ENCODE data around the gene RAET1L.
"Not testable (repeated sequence)": the region's sequence is repeated elsewhere in the genome, so short reads cannot be mapped to it uniquely, and the experiment has no call there.

The RAET1L gene

GRCh38 chr6:150024021-150024420, 1.3 kb downstream of the RAET1L start:
- DNase-seq; intact Hi-C loops (cut with DNase I): not testable (repeated sequence)

DNA sequence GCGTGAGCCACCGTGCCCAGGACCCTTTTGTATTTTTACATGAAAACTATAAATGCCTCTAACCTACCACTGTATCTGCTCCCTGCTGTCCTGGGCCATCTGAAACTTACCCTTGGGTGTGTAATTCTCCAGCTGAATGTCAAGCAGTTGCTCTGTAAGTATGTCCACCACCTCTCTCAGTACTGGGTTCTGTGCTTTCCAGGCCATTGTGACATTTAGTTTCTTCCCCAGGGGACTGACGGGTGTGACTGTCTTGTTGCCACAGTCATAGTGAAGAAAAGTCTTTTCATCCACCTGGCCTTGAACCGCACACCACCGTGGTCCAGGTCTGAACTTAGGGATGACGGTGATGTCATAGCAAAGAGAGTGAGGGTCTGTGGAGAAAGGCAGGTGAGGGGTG, 3.5 kb downstream of the RAET1L start:
- intact Hi-C loops (cut with DNase I); DNase-seq: not testable (repeated sequence)

- intact Hi-C loops (cut with DNase I) = loop anchor here (10.0 kb wide), 1 partner anchor 184 kb away; no protein-coding TSS in a partner anchor
Measured at GRCh38 chr6:150018846-150019580, 6.3 kb downstream of the RAET1L start.

DNA sequence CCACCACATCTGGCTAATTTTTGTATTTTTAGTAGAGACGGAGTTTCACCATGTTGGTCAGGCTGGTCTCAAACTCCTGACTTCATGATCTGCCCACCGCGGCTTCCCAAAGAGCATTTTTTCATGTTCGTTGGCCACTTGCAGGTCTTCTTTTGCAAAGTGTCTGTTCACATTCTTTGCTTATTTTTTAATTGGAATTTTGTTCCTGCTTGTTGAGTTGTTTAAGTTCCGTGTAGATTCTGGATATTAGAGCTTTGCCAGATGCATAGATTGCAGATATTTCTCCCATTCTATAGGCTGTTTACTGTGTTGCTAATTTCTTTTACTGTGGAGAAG, 8.2 kb downstream of the RAET1L start:
- not testable (repeated sequence) for DNase-seq
- intact Hi-C loops (cut with DNase I) = loop anchor here (2.0 to 10.0 kb wide), 2 partner anchors 82 to 182 kb away; no protein-coding TSS in a partner anchor

More at GRCh38 chr6:150018846-150019580, 6.3 kb downstream of the RAET1L start:
- peak in 1 of 42 donors; percentile 13 for DNase-seq

GRCh38 chr6:150016324-150017185, 8.8 kb downstream of the RAET1L start:
- peak; percentile 32 to 91 (median 75) for DNase-seq
- intact Hi-C loops (cut with DNase I) = loop anchor here (2.0 to 10.0 kb wide), 2 partner anchors 82 to 182 kb away; no protein-coding TSS in a partner anchor

- not testable (repeated sequence) for DNase-seq
- intact Hi-C loops (cut with DNase I) = loop anchor here (2.0 to 10.0 kb wide), 2 partner anchors 81 to 181 kb away; no protein-coding TSS in a partner anchor
Measured at GRCh38 chr6:150015281-150016001, 9.9 kb downstream of the RAET1L start.

- intact Hi-C loops (cut with DNase I) = loop anchor here (10.0 kb wide), 1 partner anchor 180 kb away; no protein-coding TSS in a partner anchor
- DNase-seq = not testable (repeated sequence)
Measured at GRCh38 chr6:150014623-150015280, 10.6 kb downstream of the RAET1L start.

GRCh38 chr6:150013785-150014622, 11.3 kb downstream of the RAET1L start:
- DNase-seq = not testable (repeated sequence)
- intact Hi-C loops (cut with DNase I) = loop anchor here (10.0 kb wide), 1 partner anchor 179 kb away; no protein-coding TSS in a partner anchor

DNA sequence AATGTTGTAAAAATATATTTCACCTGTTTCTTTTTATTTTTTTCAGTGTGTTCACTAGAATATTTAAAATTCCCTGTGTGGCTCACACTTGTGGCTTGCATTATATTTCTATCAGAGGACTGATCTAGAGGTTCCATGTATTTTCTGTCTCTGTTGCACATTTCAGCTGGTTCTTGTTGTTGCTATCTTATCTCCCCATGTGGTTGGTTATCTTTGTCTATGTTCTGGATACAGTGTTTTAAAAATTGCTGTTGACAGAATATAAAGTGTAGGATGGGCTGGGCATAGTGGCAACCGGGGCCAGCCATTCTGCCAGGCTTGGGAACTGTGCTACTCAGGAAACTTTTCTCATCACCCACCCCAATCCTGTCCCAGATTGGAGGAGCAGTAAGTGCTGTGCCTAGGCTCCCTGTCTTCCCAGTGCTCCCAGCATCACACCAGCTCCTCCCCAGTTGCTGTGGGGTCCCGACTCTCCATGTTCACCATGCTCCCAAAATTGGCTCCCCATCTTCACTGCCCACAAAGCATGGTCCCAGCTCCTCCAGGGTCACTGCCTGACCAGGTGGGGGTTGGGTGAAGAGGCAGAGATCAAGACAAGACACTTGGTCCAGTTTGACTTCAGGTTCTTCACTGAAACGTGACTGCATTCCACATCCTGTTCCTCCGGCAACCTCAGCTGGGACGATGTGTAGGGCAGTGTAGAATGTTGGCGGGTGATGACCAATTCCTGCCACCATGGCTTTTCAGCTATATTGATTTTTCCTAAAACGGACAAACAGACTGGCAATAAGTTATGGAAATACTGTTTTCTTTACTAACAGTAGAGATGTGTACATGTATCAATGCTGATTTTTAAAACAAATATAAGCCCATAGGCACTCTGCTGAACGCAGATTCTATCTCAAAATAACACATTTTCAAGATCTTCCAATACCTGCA, 12.2 kb downstream of the RAET1L start:
- intact Hi-C loops (cut with DNase I) = loop anchor here (10.0 kb wide), 1 partner anchor 178 kb away; no protein-coding TSS in a partner anchor
- DNase-seq = not testable (repeated sequence)

DNA sequence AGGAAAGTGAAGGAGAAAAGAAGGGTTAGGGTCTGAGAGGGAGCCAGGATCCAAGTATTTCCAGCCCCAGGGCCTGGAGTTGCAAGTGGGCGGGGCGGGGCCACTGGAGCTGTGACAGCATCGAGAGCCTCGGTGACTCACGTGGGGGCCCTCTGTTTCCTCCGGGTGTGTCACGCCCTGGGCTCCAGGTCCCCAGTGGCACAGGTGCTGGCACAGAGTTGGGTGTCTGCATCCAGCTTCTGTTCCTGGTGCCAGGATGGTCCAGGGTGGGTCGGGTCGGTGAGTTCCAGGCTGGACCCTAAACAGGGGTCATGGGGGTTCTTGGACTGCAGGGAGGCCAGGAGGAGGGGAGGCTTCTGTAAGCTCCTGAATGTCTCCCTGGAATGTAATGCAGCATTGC, 16.7 kb downstream of the RAET1L start:
- intact Hi-C loops (cut with DNase I) = no loop called here
- DNase-seq = no peak

- peak in 26 of 42 donors; percentile 13 to 77 (median 38) for DNase-seq
- intact Hi-C loops (cut with DNase I) = no loop called here
Measured at GRCh38 chr6:150006961-150007464, 18.3 kb downstream of the RAET1L start.

- intact Hi-C loops (cut with DNase I) = no loop called here
- DNase-seq = peak in 1 of 42 donors; percentile 35
Measured at GRCh38 chr6:150005761-150006651, 19.3 kb downstream of the RAET1L start.

GRCh38 chr6:150004783-150005717, 20.3 kb downstream of the RAET1L start:
- peak; percentile 68 to 95 (median 86) for DNase-seq
- intact Hi-C loops (cut with DNase I) = no loop called here
